ENCODE data around the gene SPATA6L. TPM values are rescaled to one million over a fixed set of nuclear protein-coding genes. Genes with fewer than 3 reads are reported as not detected.
"Not testable (repeated sequence)": the region's sequence is repeated elsewhere in the genome, so short reads cannot be mapped to it uniquely, and the experiment has no call there.

Gene SPATA6L
- total and polyA plus RNA-seq, 4 donors, result 1.6 to 6.2 (median 2.2) TPM

DNA sequence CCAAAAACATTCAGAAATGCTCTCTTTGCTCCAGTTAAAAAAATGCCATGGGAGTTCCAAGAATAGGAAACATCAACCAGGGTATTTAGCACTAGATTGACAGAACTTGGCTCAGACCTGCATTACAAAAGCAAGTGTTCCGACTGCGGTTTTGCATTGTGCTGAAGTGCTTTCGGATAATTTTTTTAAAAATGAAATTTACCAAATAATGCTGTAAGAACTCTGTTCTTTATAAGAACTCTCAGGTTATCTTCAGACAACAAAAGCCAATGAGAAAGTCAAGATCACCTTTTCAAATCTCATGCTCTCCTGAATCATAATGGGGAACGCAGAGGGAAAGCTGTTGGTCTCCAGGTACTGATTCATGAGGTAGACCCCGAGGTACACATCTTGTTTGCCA is 4.7 kb downstream of the SPATA6L start:
- WGBS, result 29% methylated on average over 5 of the region's 5 CpGs
- Histone ChIP-seq H3K27me3 (ENCODE audit: control insufficient read depth in 4 of 4, insufficient read depth in 4 of 4, low read length in 3 of 4) (no peaks in the 10 kb centered on the region), H3K4me1 (ENCODE audit: control insufficient read depth in 4 of 4, insufficient read depth in 4 of 4, low read length in 3 of 4) (peaks cover 8 to 41% (median 19%) of the 10 kb centered on the region in 4 donors), H3K27ac (ENCODE audit: low read depth in 1 of 2, low read length in 2 of 2) (peak overlapping the region in 1 of 2 donors; percentile 97), H3K9ac (ENCODE audit: low read depth in 1 of 2, low read length in 2 of 2) (peak overlapping the region in 1 of 2 donors; percentile 33), H3K4me3 (ENCODE audit: low read depth in 1 of 3, low read length in 3 of 3) (peak overlapping the region; percentile 73 to 95 (median 85)), H3K9me3 (ENCODE audit: control insufficient read depth in 4 of 4, low read length in 3 of 4) (no peaks in the 10 kb centered on the region), H3K36me3 (ENCODE audit: control insufficient read depth in 4 of 4, insufficient read depth in 3 of 4, low read depth in 1 of 4, low read length in 3 of 4) (no peaks in the 10 kb centered on the region)
- TF ChIP-seq HNF4A (conservative IDR thresholded peaks at IDR 0.05), result no peak
- no peak for TF ChIP-seq GABPA (IDR thresholded peaks at IDR 0.05 in 1 of 2, conservative IDR thresholded peaks at IDR 0.05 in 1 of 2)
- no peak for TF ChIP-seq SP1 (IDR thresholded peaks at IDR 0.05)
- TF ChIP-seq FOXA1 (IDR thresholded peaks at IDR 0.05), result no peak
- TF ChIP-seq RAD21 (IDR thresholded peaks at IDR 0.05), result no peak
- no peak for TF ChIP-seq RXRA (IDR thresholded peaks at IDR 0.05)
- TF ChIP-seq, protein P1, sequence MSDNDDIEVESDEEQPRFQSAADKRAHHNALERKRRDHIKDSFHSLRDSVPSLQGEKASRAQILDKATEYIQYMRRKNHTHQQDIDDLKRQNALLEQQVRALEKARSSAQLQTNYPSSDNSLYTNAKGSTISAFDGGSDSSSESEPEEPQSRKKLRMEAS (IDR thresholded peaks at IDR 0.05), result no peak
- TF ChIP-seq, protein P2, sequence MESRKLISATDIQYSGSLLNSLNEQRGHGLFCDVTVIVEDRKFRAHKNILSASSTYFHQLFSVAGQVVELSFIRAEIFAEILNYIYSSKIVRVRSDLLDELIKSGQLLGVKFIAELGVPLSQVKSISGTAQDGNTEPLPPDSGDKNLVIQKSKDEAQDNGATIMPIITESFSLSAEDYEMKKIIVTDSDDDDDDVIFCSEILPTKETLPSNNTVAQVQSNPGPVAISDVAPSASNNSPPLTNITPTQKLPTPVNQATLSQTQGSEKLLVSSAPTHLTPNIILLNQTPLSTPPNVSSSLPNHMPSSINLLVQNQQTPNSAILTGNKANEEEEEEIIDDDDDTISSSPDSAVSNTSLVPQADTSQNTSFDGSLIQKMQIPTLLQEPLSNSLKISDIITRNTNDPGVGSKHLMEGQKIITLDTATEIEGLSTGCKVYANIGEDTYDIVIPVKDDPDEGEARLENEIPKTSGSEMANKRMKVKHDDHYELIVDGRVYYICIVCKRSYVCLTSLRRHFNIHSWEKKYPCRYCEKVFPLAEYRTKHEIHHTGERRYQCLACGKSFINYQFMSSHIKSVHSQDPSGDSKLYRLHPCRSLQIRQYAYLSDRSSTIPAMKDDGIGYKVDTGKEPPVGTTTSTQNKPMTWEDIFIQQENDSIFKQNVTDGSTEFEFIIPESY (IDR thresholded peaks at IDR 0.05), result no peak
- TF ChIP-seq EGR1 (IDR thresholded peaks at IDR 0.05; ENCODE audit: low read depth in 2 of 2), result no peak
- TF ChIP-seq HNF4G (IDR thresholded peaks at IDR 0.05), result no peak
- no peak for TF ChIP-seq TAF1 (conservative IDR thresholded peaks at IDR 0.05)
- TF ChIP-seq, protein P3, sequence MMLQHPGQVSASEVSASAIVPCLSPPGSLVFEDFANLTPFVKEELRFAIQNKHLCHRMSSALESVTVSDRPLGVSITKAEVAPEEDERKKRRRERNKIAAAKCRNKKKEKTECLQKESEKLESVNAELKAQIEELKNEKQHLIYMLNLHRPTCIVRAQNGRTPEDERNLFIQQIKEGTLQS (IDR thresholded peaks at IDR 0.05), result no peak
- TF ChIP-seq NR2F2 (IDR thresholded peaks at IDR 0.05), result no peak
- DNase-seq (ENCODE audit: low spot score), result no peak

DNA sequence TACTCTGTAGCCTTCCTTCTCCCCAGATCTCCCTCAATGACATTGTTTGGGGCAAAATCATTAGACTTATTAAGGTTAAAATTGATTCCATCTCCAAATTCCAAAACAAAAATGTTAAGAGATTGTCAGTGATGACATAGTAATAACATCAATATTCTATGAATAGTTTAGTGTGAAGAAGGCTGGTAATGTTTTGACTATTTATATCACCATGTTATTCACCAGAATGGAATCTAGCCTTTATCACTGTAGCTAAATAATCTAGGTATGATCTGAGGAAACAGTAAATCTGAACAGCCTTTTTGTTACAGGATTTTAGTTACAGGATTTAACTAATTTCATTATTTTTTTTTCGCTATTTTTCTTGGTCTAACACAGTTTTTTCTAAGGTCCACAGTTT is 5.1 kb downstream of the SPATA6L start:
- Histone ChIP-seq H3K36me3 (ENCODE audit: control insufficient read depth in 4 of 4, insufficient read depth in 3 of 4, low read depth in 1 of 4, low read length in 3 of 4) (no peaks in the 10 kb centered on the region), H3K4me1 (ENCODE audit: control insufficient read depth in 4 of 4, insufficient read depth in 4 of 4, low read length in 3 of 4) (peaks cover 8 to 38% (median 19%) of the 10 kb centered on the region in 4 donors), H3K27ac (ENCODE audit: low read depth in 1 of 2, low read length in 2 of 2) (no peak overlapping the region), H3K9me3 (ENCODE audit: control insufficient read depth in 4 of 4, low read length in 3 of 4) (no peaks in the 10 kb centered on the region), H3K27me3 (ENCODE audit: control insufficient read depth in 4 of 4, insufficient read depth in 4 of 4, low read length in 3 of 4) (no peaks in the 10 kb centered on the region), H3K9ac (ENCODE audit: low read depth in 1 of 2, low read length in 2 of 2) (no peak overlapping the region), H3K4me3 (ENCODE audit: low read depth in 1 of 3, low read length in 3 of 3) (no peak overlapping the region)
- 89% methylated on average over 1 of the region's 1 CpG for WGBS
- no peak for DNase-seq (ENCODE audit: low spot score)
- TF ChIP-seq FOXA1 (IDR thresholded peaks at IDR 0.05), result no peak
- TF ChIP-seq TAF1 (conservative IDR thresholded peaks at IDR 0.05), result no peak
- no peak for TF ChIP-seq YY1 (IDR thresholded peaks at IDR 0.05)
- TF ChIP-seq JUND (IDR thresholded peaks at IDR 0.05), result no peak
- TF ChIP-seq, protein P4, sequence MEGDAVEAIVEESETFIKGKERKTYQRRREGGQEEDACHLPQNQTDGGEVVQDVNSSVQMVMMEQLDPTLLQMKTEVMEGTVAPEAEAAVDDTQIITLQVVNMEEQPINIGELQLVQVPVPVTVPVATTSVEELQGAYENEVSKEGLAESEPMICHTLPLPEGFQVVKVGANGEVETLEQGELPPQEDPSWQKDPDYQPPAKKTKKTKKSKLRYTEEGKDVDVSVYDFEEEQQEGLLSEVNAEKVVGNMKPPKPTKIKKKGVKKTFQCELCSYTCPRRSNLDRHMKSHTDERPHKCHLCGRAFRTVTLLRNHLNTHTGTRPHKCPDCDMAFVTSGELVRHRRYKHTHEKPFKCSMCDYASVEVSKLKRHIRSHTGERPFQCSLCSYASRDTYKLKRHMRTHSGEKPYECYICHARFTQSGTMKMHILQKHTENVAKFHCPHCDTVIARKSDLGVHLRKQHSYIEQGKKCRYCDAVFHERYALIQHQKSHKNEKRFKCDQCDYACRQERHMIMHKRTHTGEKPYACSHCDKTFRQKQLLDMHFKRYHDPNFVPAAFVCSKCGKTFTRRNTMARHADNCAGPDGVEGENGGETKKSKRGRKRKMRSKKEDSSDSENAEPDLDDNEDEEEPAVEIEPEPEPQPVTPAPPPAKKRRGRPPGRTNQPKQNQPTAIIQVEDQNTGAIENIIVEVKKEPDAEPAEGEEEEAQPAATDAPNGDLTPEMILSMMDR (IDR thresholded peaks at IDR 0.05; ENCODE audit: low read depth, low read length, missing input control), result no peak
- TF ChIP-seq RXRA (IDR thresholded peaks at IDR 0.05), result no peak
- TF ChIP-seq FOXA2 (IDR thresholded peaks at IDR 0.05), result no peak
- TF ChIP-seq GABPA (IDR thresholded peaks at IDR 0.05 in 1 of 2, conservative IDR thresholded peaks at IDR 0.05 in 1 of 2), result no peak
- TF ChIP-seq, protein P3 (IDR thresholded peaks at IDR 0.05), result no peak
- TF ChIP-seq, protein P1 (IDR thresholded peaks at IDR 0.05), result no peak
- no peak for TF ChIP-seq HNF4A (conservative IDR thresholded peaks at IDR 0.05)
- TF ChIP-seq, protein P2 (IDR thresholded peaks at IDR 0.05), result no peak
- TF ChIP-seq HNF4G (IDR thresholded peaks at IDR 0.05), result no peak
- TF ChIP-seq EGR1 (IDR thresholded peaks at IDR 0.05; ENCODE audit: low read depth in 2 of 2), result no peak

DNA sequence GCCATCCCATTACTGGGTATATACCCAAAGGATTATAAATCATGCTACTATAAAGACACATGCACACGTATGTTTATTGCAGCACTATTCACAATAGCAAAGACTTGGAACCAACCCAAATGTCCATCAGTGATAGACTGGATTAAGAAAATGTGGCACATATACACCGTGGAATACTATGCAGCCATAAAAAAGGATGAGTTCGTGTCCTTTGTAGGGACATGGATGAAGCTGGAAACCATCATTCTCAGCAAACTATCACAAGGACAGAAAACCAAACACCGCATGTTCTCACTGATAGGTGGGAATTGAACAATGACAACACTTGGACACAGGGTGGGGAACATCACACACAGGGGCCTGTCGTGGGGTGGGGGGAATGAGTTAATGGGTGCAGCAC is 5.6 kb downstream of the SPATA6L start:
- H3K4me1 ChIP-seq (ENCODE audit: control insufficient read depth in 4 of 4, insufficient read depth in 4 of 4, low read length in 3 of 4), result peaks cover 8 to 34% (median 19%) of the 10 kb centered on the region in 4 donors
- H3K4me3 ChIP-seq (ENCODE audit: low read depth in 1 of 3, low read length in 3 of 3); H3K36me3 ChIP-seq (ENCODE audit: control insufficient read depth in 4 of 4, insufficient read depth in 3 of 4, low read depth in 1 of 4, low read length in 3 of 4); H3K27me3 ChIP-seq (ENCODE audit: control insufficient read depth in 4 of 4, insufficient read depth in 4 of 4, low read length in 3 of 4); H3K9me3 ChIP-seq (ENCODE audit: control insufficient read depth in 4 of 4, low read length in 3 of 4); H3K27ac ChIP-seq (ENCODE audit: low read depth in 1 of 2, low read length in 2 of 2); H3K9ac ChIP-seq (ENCODE audit: low read depth in 1 of 2, low read length in 2 of 2); DNase-seq (ENCODE audit: low spot score): not testable (repeated sequence)
- WGBS, result 89% methylated on average over 4 of the region's 5 CpGs

Data from liver (tissue), 9 donors.